ENCODE results near the gene ZNF697. TPM values are rescaled to one million over a fixed set of nuclear protein-coding genes. Genes with fewer than 3 reads are reported as not detected.

The ZNF697 gene
- total RNA-seq = 8.5 and 12.6 TPM in 2 replicates

GRCh38 chr1:119647734-119648619, at the start of gene ZNF697:
TSS of gene ZNF697 (minus strand) at chr1:119648266. CDS start at chr1:119626100, 22,166 bp downstream.

Other genes with a start within 250 kb of the ZNF697 start
- not detected in 2 replicates for gene HSD3B2, start 233.1 kb downstream of the ZNF697 start, total RNA-seq
- not detected in 2 replicates for gene HSD3B1, start 141.1 kb downstream of the ZNF697 start, total RNA-seq
- 170 and 347 TPM in 2 replicates for gene PHGDH, start 63.7 kb upstream of the ZNF697 start, total RNA-seq
- 2.1 TPM in 1 of 2 replicates, not detected in the other for gene HMGCS2, start 120.6 kb upstream of the ZNF697 start, total RNA-seq
- gene REG4, start 163.2 kb upstream of the ZNF697 start, total RNA-seq = not detected in 2 replicates
- gene ADAM30, start 248.2 kb upstream of the ZNF697 start, total RNA-seq = not detected in 2 replicates